ENCODE data around the gene TMEM247. TPM values are rescaled to one million over a fixed set of nuclear protein-coding genes. Genes with fewer than 3 reads are reported as not detected.
"Not testable (repeated sequence)": the region's sequence is repeated elsewhere in the genome, so short reads cannot be mapped to it uniquely, and the experiment has no call there.

Gene TMEM247
- total RNA-seq, 2 experiments from 2014 or later, result not detected

- no peak overlapping the region for H3K4me3 Mint-ChIP-seq
- H3K27me3 Mint-ChIP-seq (ENCODE audit: low read depth), result no peaks in the 10 kb centered on the region
- H3K9me3 Mint-ChIP-seq, result no peaks in the 10 kb centered on the region
- no peak for DNase-seq
- peaks cover 9% of the 10 kb centered on the region for H3K4me1 Mint-ChIP-seq (ENCODE audit: low read depth)
- CTCF ChIA-PET, result interaction anchor here (0.6 kb wide), 1 partner anchor 1836 kb away, joined by 3 read pairs; no protein-coding TSS in a partner anchor
- no peak overlapping the region for H3K27ac Mint-ChIP-seq
- intact Hi-C loops (cut with micrococcal nuclease), result no loop called here
- no peaks in the 10 kb centered on the region for H3K36me3 Mint-ChIP-seq (ENCODE audit: low read depth)
Measured at GRCh38 chr2:46508312-46508711, 28.9 kb downstream of the TMEM247 start.

- intact Hi-C loops (cut with micrococcal nuclease), result no loop called here
- no peak for DNase-seq
- Mint-ChIP-seq H3K4me1 (ENCODE audit: low read depth) (peaks cover 9% of the 10 kb centered on the region), H3K27me3 (ENCODE audit: low read depth) (no peaks in the 10 kb centered on the region), H3K9me3 (no peaks in the 10 kb centered on the region), H3K4me3 (no peak overlapping the region), H3K27ac (peak overlapping the region; percentile 34), H3K36me3 (ENCODE audit: low read depth) (no peaks in the 10 kb centered on the region)
- CTCF ChIA-PET, result no interaction called here
Measured at GRCh38 chr2:46508759-46509158, 29.4 kb downstream of the TMEM247 start.

GRCh38 chr2:46509804-46510203 lies 30.4 kb downstream of the TMEM247 start:
- Mint-ChIP-seq H3K27ac (no peak overlapping the region), H3K4me1 (ENCODE audit: low read depth) (peaks cover 9% of the 10 kb centered on the region), H3K9me3 (peaks cover 6% of the 10 kb centered on the region), H3K27me3 (ENCODE audit: low read depth) (no peaks in the 10 kb centered on the region), H3K36me3 (ENCODE audit: low read depth) (peaks cover 4% of the 10 kb centered on the region), H3K4me3 (no peak overlapping the region)
- CTCF ChIA-PET, result no interaction called here
- DNase-seq, result no peak
- intact Hi-C loops (cut with micrococcal nuclease), result no loop called here

- H3K4me1 Mint-ChIP-seq (ENCODE audit: low read depth), result peaks cover 9% of the 10 kb centered on the region
- peaks cover 7% of the 10 kb centered on the region for H3K36me3 Mint-ChIP-seq (ENCODE audit: low read depth)
- H3K4me3 Mint-ChIP-seq, result no peak overlapping the region
- intact Hi-C loops (cut with micrococcal nuclease), result no loop called here
- no peaks in the 10 kb centered on the region for H3K27me3 Mint-ChIP-seq (ENCODE audit: low read depth)
- peaks cover 13% of the 10 kb centered on the region for H3K9me3 Mint-ChIP-seq
- DNase-seq, result no peak
- CTCF ChIA-PET, result no interaction called here
- H3K27ac Mint-ChIP-seq, result no peak overlapping the region
Measured at GRCh38 chr2:46510598-46511177, 31.3 kb downstream of the TMEM247 start.

GRCh38 chr2:46512185-46512584 lies 32.8 kb downstream of the TMEM247 start:
- CTCF ChIA-PET, result interaction anchor here (1.0 kb wide), 1 partner anchor 28 kb away, joined by 3 read pairs; no protein-coding TSS in a partner anchor
- peaks cover 9% of the 10 kb centered on the region for H3K4me1 Mint-ChIP-seq (ENCODE audit: low read depth)
- H3K36me3 Mint-ChIP-seq (ENCODE audit: low read depth), result peaks cover 15% of the 10 kb centered on the region
- intact Hi-C loops (cut with micrococcal nuclease), result no loop called here
- H3K27me3 Mint-ChIP-seq (ENCODE audit: low read depth), result no peaks in the 10 kb centered on the region
- peaks cover 22% of the 10 kb centered on the region for H3K9me3 Mint-ChIP-seq
- H3K27ac Mint-ChIP-seq, result no peak overlapping the region
- no peak overlapping the region for H3K4me3 Mint-ChIP-seq
- DNase-seq, result no peak

DNA sequence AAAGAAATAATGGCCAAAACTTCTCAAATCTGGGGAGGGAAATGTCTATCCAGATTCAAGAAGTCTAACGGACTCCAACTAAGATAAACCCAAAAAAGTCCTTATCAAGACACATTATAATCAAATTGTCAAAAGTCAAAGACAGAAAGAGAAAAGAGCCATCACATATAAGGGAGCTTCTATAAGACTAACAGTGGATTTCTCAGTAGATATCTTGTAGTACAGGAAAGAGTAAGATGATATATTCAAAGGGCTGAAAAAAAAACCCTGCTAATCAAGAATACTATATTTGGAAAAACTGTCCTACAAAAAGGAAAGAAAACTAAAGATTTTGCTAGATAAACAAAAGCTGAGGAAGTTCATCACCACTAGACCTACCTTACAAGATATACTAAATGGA lies 35.4 kb downstream of the TMEM247 start:
- Mint-ChIP-seq H3K9me3 (peaks cover 23% of the 10 kb centered on the region), H3K27me3 (ENCODE audit: low read depth) (no peaks in the 10 kb centered on the region), H3K36me3 (ENCODE audit: low read depth) (peaks cover 18% of the 10 kb centered on the region), H3K4me1 (ENCODE audit: low read depth) (peaks cover 9% of the 10 kb centered on the region), H3K4me3 (no peak overlapping the region), H3K27ac (no peak overlapping the region)
- intact Hi-C loops (cut with micrococcal nuclease), result no loop called here
- no peak for DNase-seq
- CTCF ChIA-PET, result interaction anchor here (0.6 kb wide), 1 partner anchor 220 kb away, joined by 3 read pairs; no protein-coding TSS in a partner anchor

DNA sequence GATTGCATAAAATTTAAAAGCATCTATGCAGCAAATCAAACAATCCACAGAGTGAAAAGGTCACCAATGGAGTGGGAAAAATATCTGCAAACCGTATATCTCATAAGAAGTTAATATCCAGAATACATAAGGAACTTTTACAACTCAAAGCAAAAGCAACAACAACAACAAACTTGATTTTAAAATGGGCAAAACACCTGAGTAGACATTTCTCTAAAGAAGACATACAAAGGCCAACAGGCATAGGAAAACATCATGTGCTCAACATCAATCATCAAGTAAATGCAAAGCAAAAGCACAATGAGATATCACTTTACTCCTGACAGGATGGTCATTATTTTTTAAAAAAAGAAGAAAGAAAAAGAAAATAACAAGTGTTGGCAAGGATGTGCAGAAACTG lies 38.1 kb downstream of the TMEM247 start:
- no peak overlapping the region for H3K4me3 Mint-ChIP-seq
- no peak overlapping the region for H3K27ac Mint-ChIP-seq
- no peak for DNase-seq
- CTCF ChIA-PET, result no interaction called here
- H3K9me3 Mint-ChIP-seq, result peaks cover 23% of the 10 kb centered on the region
- no peaks in the 10 kb centered on the region for H3K27me3 Mint-ChIP-seq (ENCODE audit: low read depth)
- intact Hi-C loops (cut with micrococcal nuclease), result no loop called here
- peaks cover 18% of the 10 kb centered on the region for H3K36me3 Mint-ChIP-seq (ENCODE audit: low read depth)
- H3K4me1 Mint-ChIP-seq (ENCODE audit: low read depth), result peaks cover 8% of the 10 kb centered on the region

DNA sequence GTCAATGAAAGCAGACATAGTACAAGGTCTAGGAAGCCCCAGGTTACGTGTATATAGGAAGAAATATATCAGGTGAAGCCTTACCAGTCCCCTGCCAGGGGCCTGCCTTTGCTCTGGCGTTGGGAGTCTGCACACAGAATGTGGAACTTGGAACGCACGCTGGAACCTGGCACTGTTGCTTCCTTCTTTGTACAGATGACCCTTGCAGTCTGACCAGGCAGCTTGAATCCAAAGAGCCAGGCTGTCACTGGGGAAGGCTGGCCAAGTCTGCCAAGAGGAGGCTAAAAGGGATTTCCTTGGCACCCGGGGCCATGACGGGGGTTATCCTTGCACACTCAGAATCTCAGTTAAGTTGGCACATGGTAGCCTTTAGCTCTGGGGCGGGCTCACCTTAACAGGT lies 39.5 kb downstream of the TMEM247 start:
- Mint-ChIP-seq H3K27me3 (ENCODE audit: low read depth) (no peaks in the 10 kb centered on the region), H3K4me3 (no peak overlapping the region), H3K9me3 (peaks cover 23% of the 10 kb centered on the region), H3K36me3 (ENCODE audit: low read depth) (peaks cover 18% of the 10 kb centered on the region), H3K27ac (no peak overlapping the region), H3K4me1 (ENCODE audit: low read depth) (peaks cover 8% of the 10 kb centered on the region)
- intact Hi-C loops (cut with micrococcal nuclease), result no loop called here
- no peak for DNase-seq
- CTCF ChIA-PET, result no interaction called here

- CTCF ChIA-PET, result no interaction called here
- no peaks in the 10 kb centered on the region for H3K27me3 Mint-ChIP-seq (ENCODE audit: low read depth)
- peaks cover 8% of the 10 kb centered on the region for H3K4me1 Mint-ChIP-seq (ENCODE audit: low read depth)
- H3K4me3 Mint-ChIP-seq, result no peak overlapping the region
- no peak for DNase-seq
- no peak overlapping the region for H3K27ac Mint-ChIP-seq
- peaks cover 18% of the 10 kb centered on the region for H3K36me3 Mint-ChIP-seq (ENCODE audit: low read depth)
- H3K9me3 Mint-ChIP-seq, result peaks cover 23% of the 10 kb centered on the region
- intact Hi-C loops (cut with micrococcal nuclease), result no loop called here
Measured at GRCh38 chr2:46519265-46519664, 39.9 kb downstream of the TMEM247 start.

DNA sequence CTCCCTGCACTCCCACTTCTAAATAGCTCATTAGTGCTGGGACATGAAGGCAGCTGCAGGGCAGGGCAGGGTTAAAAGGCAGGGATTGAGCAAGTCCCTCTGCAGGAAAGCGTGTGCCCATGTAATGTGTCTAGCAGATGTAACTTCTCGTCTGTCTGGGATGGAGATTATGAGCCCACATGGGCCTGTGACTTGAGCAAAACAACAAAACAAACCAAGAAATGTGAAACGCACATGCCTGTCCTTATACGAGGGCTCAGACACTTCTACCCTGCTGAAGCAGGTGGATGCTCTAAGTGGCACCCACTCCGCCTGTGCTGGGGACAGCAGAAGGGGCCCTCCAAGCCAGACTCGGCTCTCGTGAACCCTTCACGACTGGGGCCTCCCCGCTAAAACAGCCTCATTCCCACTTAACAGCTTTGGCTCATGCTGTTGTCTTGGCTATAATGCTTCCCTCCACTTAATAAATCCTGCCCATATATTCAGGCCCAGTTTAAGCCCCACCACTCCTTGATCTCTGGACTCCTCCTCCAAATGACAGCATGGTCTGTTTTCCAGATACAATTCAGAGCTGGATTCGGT lies 40.9 kb downstream of the TMEM247 start:
- DNase-seq, result no peak
- no peaks in the 10 kb centered on the region for H3K27me3 Mint-ChIP-seq (ENCODE audit: low read depth)
- peaks cover 8% of the 10 kb centered on the region for H3K4me1 Mint-ChIP-seq (ENCODE audit: low read depth)
- peaks cover 20% of the 10 kb centered on the region for H3K36me3 Mint-ChIP-seq (ENCODE audit: low read depth)
- H3K27ac Mint-ChIP-seq, result no peak overlapping the region
- intact Hi-C loops (cut with micrococcal nuclease), result no loop called here
- H3K9me3 Mint-ChIP-seq, result peaks cover 14% of the 10 kb centered on the region
- CTCF ChIA-PET, result no interaction called here
- no peak overlapping the region for H3K4me3 Mint-ChIP-seq

DNA sequence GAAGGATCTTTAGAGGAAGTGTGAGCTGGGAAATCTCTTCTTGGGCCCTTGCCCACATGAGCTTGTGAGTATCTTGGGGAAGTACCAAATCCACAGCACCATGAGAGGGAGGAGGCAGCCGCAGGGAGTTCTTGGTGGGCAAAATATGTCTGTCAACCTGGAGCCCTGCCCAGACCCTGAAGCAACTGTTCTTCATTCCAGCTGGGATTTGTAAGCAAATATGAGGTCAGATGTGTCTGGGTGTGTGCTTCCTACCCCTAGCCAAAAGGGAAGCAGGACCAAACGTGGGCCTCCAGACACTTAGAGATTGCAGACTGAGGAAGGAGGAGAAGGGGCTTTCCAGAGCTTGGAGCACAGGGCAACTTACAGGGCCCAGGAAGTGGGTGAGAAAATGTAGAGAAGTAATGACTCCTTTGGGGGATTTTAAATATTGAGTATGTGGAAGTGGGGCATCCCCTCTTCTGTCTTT lies 41.9 kb downstream of the TMEM247 start:
- Mint-ChIP-seq H3K4me3 (no peak overlapping the region), H3K36me3 (ENCODE audit: low read depth) (peaks cover 15% of the 10 kb centered on the region), H3K27ac (no peak overlapping the region), H3K27me3 (ENCODE audit: low read depth) (no peaks in the 10 kb centered on the region), H3K4me1 (ENCODE audit: low read depth) (peaks cover 8% of the 10 kb centered on the region), H3K9me3 (peaks cover 5% of the 10 kb centered on the region)
- intact Hi-C loops (cut with micrococcal nuclease), result no loop called here
- DNase-seq, result peak; percentile 48
- CTCF ChIA-PET, result no interaction called here

DNA sequence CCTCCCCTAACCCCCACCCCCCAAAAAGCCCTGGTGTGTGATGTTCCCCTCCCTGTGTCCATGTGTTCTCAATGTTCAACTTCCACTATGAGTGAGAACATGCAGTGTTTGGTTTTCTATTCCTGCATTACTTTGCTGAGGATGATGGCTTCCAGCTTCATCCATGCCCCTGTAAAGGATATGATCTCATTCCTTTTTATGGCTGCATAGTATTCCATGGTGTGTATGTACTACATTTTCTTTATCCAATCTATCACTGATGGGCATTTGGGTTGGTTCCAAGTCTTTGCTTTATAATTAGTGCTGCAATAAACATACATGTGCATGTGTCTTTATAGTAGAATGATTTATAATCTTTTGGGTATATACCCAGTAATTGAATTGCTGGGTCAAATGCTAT lies 43.0 kb downstream of the TMEM247 start:
- CTCF ChIA-PET, H3K4me3 Mint-ChIP-seq: not testable (repeated sequence)

GRCh38 chr2:46525522-46526155 lies 46.3 kb downstream of the TMEM247 start:
- Mint-ChIP-seq H3K36me3 (ENCODE audit: low read depth) (peaks cover 14% of the 10 kb centered on the region), H3K4me3 (no peak overlapping the region), H3K9me3 (no peaks in the 10 kb centered on the region), H3K27me3 (ENCODE audit: low read depth) (no peaks in the 10 kb centered on the region), H3K4me1 (ENCODE audit: low read depth) (peaks cover 10% of the 10 kb centered on the region), H3K27ac (no peak overlapping the region)
- intact Hi-C loops (cut with micrococcal nuclease), result no loop called here
- CTCF ChIA-PET, result no interaction called here
- no peak for DNase-seq

More for the DNA sequence above, 43.0 kb downstream of the TMEM247 start:
- H3K4me1 Mint-ChIP-seq (ENCODE audit: low read depth); intact Hi-C loops (cut with micrococcal nuclease); H3K9me3 Mint-ChIP-seq; H3K27ac Mint-ChIP-seq; H3K27me3 Mint-ChIP-seq (ENCODE audit: low read depth); DNase-seq: not testable (repeated sequence)
- H3K36me3 Mint-ChIP-seq (ENCODE audit: low read depth), result peaks cover 15% of the 10 kb centered on the region
